Panc1 (cell line): ENCODE measurements around the gene INVS. TPM values are rescaled to one million over a fixed set of nuclear protein-coding genes. Genes with fewer than 3 reads are reported as not detected.

Source experiments
- ATAC-seq: fragments of 200-7000 bp; cut with Tn5 transposase; 2 replicates; pipeline ENCODE4 v1.9.1; 2020; ENCODE audit warnings: mild to moderate bottlenecking, moderate library complexity
- BruUV-seq: library from RNA; stranded (reverse); fragments of 400-500 nt; replicated peaks from 2 replicates; lab custom pipeline; 2021; lab: Mats Ljungman, UMichigan
- CTCF ChIA-PET: fragments of 300-600 bp; sonication (Branson Sonifier 250); formaldehyde crosslinking; loops from one replicate; lab custom pipeline; 2022; ENCODE audit warnings: antibody characterized with exemption; lab: Charles Lee
- POLR2A ChIA-PET: fragments of 300-600 bp; sonication (Branson Sonifier 250); formaldehyde crosslinking; loops from one replicate; lab custom pipeline; 2022; ENCODE audit warnings: antibody characterized with exemption; lab: Charles Lee
- DNase-seq: peaks from one replicate; pipeline ENCODE4 v3.0.0-alpha.2; 2010; ENCODE audit warnings: low read depth, low spot score
- H3K27ac ChIP-seq: 2 replicates; pipeline ENCODE4 v1.5.1; 2011; ENCODE audit warnings: mild to moderate bottlenecking, low read length, inconsistent platforms
- H3K27me3 ChIP-seq: fragments of 200-500 bp; sonication (Bioruptor generic); 2 replicates; pipeline ENCODE4 v1.6.0; 2014; ENCODE audit warnings: low read length, inconsistent platforms; ENCODE audit not compliant: control insufficient read depth, insufficient read depth
- H3K36me3 ChIP-seq: fragments of 200-500 bp; sonication (Bioruptor generic); 2 replicates; pipeline ENCODE4 v1.5.1; 2014; ENCODE audit warnings: inconsistent platforms, mild to moderate bottlenecking, low read length, moderate library complexity; ENCODE audit not compliant: control insufficient read depth, insufficient read depth
- H3K4me1 ChIP-seq: 2 replicates; pipeline ENCODE4 v1.5.1; 2011; ENCODE audit warnings: inconsistent platforms, mild to moderate bottlenecking, low read length, moderate library complexity; ENCODE audit not compliant: control insufficient read depth, insufficient read depth
- H3K4me3 ChIP-seq, 2 experiments: 2 replicates each; pipeline ENCODE4 v1.5.1; 2011 to 2012; ENCODE audit warnings: low read depth in 2 of 2, low read length in 2 of 2, mild to moderate bottlenecking in 2 of 2, inconsistent platforms in 1 of 2, moderate library complexity in 1 of 2
- H3K9me3 ChIP-seq: fragments of 200-500 bp; sonication (Bioruptor generic); 2 replicates; pipeline ENCODE4 v1.5.1; 2014; ENCODE audit warnings: low read depth, mild to moderate bottlenecking, inconsistent platforms, low read length, moderate library complexity; ENCODE audit not compliant: control insufficient read depth, insufficient read depth
- CTCF ChIP-seq: fragments of 450-650 bp; IDR thresholded peaks from 2 replicates; pipeline ENCODE4 v1.5.1; 2017; ENCODE audit warnings: mild to moderate bottlenecking
- POLR2AphosphoS5 ChIP-seq: IDR thresholded peaks from 2 replicates; pipeline ENCODE4 v1.6.1; 2012; ENCODE audit warnings: mild to moderate bottlenecking, low read depth, low read length, moderate library complexity
- SIN3A ChIP-seq: IDR thresholded peaks from 2 replicates; pipeline ENCODE4 v1.6.1; 2012; ENCODE audit warnings: low read depth, mild to moderate bottlenecking, low read length, moderate library complexity, borderline replicate concordance; ENCODE audit not compliant: insufficient read depth
- TCF7L2 ChIP-seq: IDR thresholded peaks from 2 replicates; pipeline ENCODE4 v1.6.1; 2011; ENCODE audit warnings: mild to moderate bottlenecking, low read depth, low read length, inconsistent platforms
- in situ Hi-C: cut with HindIII; loops from 2 replicates; pipeline ENCODE4 v1.10.0; 2016; ENCODE audit warnings: low sequenced_read_pairs, low pct_unique_long_range_greater_than_20kb
- intact Hi-C: fragments of 100-400 bp; cut with micrococcal nuclease; formaldehyde crosslinking; loops from one replicate; pipeline ENCODE4 v1.10.0; 2022; ENCODE audit not compliant: unreplicated experiment
- total RNA-seq: library from RNA; stranded (reverse); gene quantifications from one replicate; pipeline ENCODE4 v1.2.1, GENCODE V29; 2021; ENCODE audit not compliant: unreplicated experiment
- TF ChIP-seq, protein P1 (sequence below), 2 experiments: IDR thresholded peaks; 2 replicates each; pipeline ENCODE4 v1.6.1; 2011 to 2012; ENCODE audit warnings: low read depth in 2 of 2, control low read depth in 1 of 2, low read length in 1 of 2, mild to moderate bottlenecking in 1 of 2, moderate library complexity in 1 of 2; ENCODE audit not compliant: insufficient read depth in 1 of 2

Gene INVS
- total RNA-seq, 1 experiment from 2014 or later: 8.2 TPM

- Histone ChIP-seq H3K9me3 (no peaks in the 10 kb centered on the region), H3K36me3 (no peaks in the 10 kb centered on the region), H3K27ac (no peak overlapping the region), H3K4me1 (no peaks in the 10 kb centered on the region), H3K27me3 (no peaks in the 10 kb centered on the region), H3K4me3 (no peak overlapping the region)
- no peak for DNase-seq
- in situ Hi-C loops (no loop called here), intact Hi-C loops (loop anchor here (10.0 kb wide), 1 partner anchor 56 kb away; no protein-coding TSS in a partner anchor)
- no TSS peak for BruUV-seq
- no peak for ATAC-seq
- ChIA-PET POLR2A (no interaction called here), CTCF (no interaction called here)
- TF ChIP-seq SIN3A (no peak), TCF7L2 (no peak), POLR2AphosphoS5 (no peak), CTCF (no peak)
- TF ChIP-seq, protein P1, sequence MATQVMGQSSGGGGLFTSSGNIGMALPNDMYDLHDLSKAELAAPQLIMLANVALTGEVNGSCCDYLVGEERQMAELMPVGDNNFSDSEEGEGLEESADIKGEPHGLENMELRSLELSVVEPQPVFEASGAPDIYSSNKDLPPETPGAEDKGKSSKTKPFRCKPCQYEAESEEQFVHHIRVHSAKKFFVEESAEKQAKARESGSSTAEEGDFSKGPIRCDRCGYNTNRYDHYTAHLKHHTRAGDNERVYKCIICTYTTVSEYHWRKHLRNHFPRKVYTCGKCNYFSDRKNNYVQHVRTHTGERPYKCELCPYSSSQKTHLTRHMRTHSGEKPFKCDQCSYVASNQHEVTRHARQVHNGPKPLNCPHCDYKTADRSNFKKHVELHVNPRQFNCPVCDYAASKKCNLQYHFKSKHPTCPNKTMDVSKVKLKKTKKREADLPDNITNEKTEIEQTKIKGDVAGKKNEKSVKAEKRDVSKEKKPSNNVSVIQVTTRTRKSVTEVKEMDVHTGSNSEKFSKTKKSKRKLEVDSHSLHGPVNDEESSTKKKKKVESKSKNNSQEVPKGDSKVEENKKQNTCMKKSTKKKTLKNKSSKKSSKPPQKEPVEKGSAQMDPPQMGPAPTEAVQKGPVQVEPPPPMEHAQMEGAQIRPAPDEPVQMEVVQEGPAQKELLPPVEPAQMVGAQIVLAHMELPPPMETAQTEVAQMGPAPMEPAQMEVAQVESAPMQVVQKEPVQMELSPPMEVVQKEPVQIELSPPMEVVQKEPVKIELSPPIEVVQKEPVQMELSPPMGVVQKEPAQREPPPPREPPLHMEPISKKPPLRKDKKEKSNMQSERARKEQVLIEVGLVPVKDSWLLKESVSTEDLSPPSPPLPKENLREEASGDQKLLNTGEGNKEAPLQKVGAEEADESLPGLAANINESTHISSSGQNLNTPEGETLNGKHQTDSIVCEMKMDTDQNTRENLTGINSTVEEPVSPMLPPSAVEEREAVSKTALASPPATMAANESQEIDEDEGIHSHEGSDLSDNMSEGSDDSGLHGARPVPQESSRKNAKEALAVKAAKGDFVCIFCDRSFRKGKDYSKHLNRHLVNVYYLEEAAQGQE (IDR thresholded peaks at IDR 0.05; ENCODE audit: insufficient read depth in 1 of 2, low read depth in 2 of 2, low read length in 1 of 2): no peak
Observed at GRCh38 chr9:100191264-100191663, 92.2 kb downstream of the INVS start.

- intact Hi-C loops (loop anchor here (10.0 kb wide), 1 partner anchor 58 kb away; no protein-coding TSS in a partner anchor), in situ Hi-C loops (no loop called here)
- no peak overlapping the region for H3K4me3 ChIP-seq
- H3K9me3 ChIP-seq: no peaks in the 10 kb centered on the region
- DNase-seq (no peak), ATAC-seq (no peak)
- TF ChIP-seq, protein P1 (IDR thresholded peaks at IDR 0.05; ENCODE audit: insufficient read depth in 1 of 2, low read depth in 2 of 2, low read length in 1 of 2): no peak
- TF ChIP-seq SIN3A: no peak
- no peak for TF ChIP-seq TCF7L2
- no peak for TF ChIP-seq CTCF
- TF ChIP-seq POLR2AphosphoS5: no peak
- ChIA-PET CTCF (no interaction called here), POLR2A (no interaction called here)
- no peak overlapping the region for H3K27ac ChIP-seq
- H3K4me1 ChIP-seq: no peaks in the 10 kb centered on the region
- no TSS peak for BruUV-seq
- H3K36me3 ChIP-seq: no peaks in the 10 kb centered on the region
- no peaks in the 10 kb centered on the region for H3K27me3 ChIP-seq
Observed at GRCh38 chr9:100193078-100193477, 94.0 kb downstream of the INVS start.
